ENCODE measurements around the gene ATP2A1.
"Not testable (repeated sequence)": the region's sequence is repeated elsewhere in the genome, so short reads cannot be mapped to it uniquely, and the experiment has no call there.

- not testable (repeated sequence) for TF ChIP-seq YY1 (IDR thresholded peaks at IDR 0.05; ENCODE audit: insufficient read depth, insufficient read length); SUZ12 (IDR thresholded peaks at IDR 0.05; ENCODE audit: extremely low read depth, insufficient read depth, insufficient read length)
Measured at GRCh38 chr16:28939825-28940224, 61.5 kb downstream of the ATP2A1 start.

Measured in NT2/D1 (cell line).